Peyer's patch (tissue), 4 donors: Measurements from ENCODE around the gene GABBR2.

ENCODE experiments used
- POLR2A ChIP-seq, 2 donors: fragments of 450-650 bp; IDR thresholded peaks; one replicate each; pipeline ENCODE4 v1.5.1; 2017; ENCODE audit warnings: antibody characterized with exemption in 2 of 2, mild to moderate bottlenecking in 2 of 2, moderate library complexity in 2 of 2
- TF ChIP-seq, protein P1 (sequence below), 6 experiments: fragments of 450-650 bp in 4 of 6; fragments of 200-600 bp in 2 of 6; sonication (generic) in 1 of 6; IDR thresholded peaks; one replicate each; pipeline ENCODE4 v1.5.1; 2017 to 2019; ENCODE audit warnings: antibody characterized with exemption in 6 of 6, mild to moderate bottlenecking in 3 of 6, moderate library complexity in 1 of 6

DNA sequence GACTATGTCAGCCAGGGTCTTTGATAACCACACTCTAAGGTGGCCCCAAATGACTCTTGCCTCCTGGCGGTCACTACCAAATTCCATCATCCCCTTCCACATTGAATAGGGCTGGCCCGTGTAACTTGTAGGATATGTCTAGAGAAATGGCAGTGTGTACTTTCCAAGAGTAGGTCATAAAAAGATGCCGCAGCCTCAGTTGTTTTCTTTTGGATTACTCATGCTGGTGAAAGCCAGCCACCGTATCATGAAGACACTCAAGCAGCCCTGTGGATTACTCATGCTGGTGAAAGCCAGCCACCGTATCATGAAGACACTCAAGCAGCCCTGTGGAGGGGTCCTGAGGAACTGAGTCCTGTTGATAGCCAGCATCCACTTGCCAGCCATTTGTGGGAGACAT lies 281.2 kb downstream of the GABBR2 start:
- TF ChIP-seq, protein P1, sequence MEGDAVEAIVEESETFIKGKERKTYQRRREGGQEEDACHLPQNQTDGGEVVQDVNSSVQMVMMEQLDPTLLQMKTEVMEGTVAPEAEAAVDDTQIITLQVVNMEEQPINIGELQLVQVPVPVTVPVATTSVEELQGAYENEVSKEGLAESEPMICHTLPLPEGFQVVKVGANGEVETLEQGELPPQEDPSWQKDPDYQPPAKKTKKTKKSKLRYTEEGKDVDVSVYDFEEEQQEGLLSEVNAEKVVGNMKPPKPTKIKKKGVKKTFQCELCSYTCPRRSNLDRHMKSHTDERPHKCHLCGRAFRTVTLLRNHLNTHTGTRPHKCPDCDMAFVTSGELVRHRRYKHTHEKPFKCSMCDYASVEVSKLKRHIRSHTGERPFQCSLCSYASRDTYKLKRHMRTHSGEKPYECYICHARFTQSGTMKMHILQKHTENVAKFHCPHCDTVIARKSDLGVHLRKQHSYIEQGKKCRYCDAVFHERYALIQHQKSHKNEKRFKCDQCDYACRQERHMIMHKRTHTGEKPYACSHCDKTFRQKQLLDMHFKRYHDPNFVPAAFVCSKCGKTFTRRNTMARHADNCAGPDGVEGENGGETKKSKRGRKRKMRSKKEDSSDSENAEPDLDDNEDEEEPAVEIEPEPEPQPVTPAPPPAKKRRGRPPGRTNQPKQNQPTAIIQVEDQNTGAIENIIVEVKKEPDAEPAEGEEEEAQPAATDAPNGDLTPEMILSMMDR (IDR thresholded peaks at IDR 0.05) = no peak
- no peak for TF ChIP-seq POLR2A (IDR thresholded peaks at IDR 0.05)
